HCEC 1CT (cell line): ENCODE results near the gene HGS.

ENCODE experiments used
- DNase-seq: peaks from one replicate; pipeline ENCODE4 v3.0.0-alpha.2; 2017

HGS gene

GRCh38 chr17:81706232-81706611 is 22.4 kb downstream of the HGS start:
- no peak for DNase-seq

GRCh38 chr17:81706757-81707624 is 23.2 kb downstream of the HGS start:
- no peak for DNase-seq

GRCh38 chr17:81707725-81708646 is 24.2 kb downstream of the HGS start:
- DNase-seq, result no peak

- DNase-seq, result no peak
These were observed 25.0 kb downstream of the HGS start for GRCh38 chr17:81708739-81709185.

GRCh38 chr17:81710514-81711308 is 26.9 kb downstream of the HGS start:
- DNase-seq, result no peak

- DNase-seq, result peak; percentile 69
These were observed 28.1 kb downstream of the HGS start, which contains the start of gene SLC25A10 for GRCh38 chr17:81711814-81712467. Gene SLC25A10 (plus strand): TSS chr17:81712284. CDS start chr17:81712427, 143 bp downstream.

GRCh38 chr17:81712468-81713003 is 28.7 kb downstream of the HGS start:
- DNase-seq, result peak; percentile 30

- DNase-seq, result no peak
These were observed 29.3 kb downstream of the HGS start for GRCh38 chr17:81713004-81713555.

GRCh38 chr17:81713556-81714411 is 30.0 kb downstream of the HGS start:
- DNase-seq, result no peak

GRCh38 chr17:81714412-81715106 is 30.7 kb downstream of the HGS start:
- no peak for DNase-seq

- no peak for DNase-seq
These were observed 31.5 kb downstream of the HGS start for GRCh38 chr17:81715107-81715871.

- DNase-seq, result no peak
These were observed 32.3 kb downstream of the HGS start for GRCh38 chr17:81715872-81716673.

- DNase-seq, result no peak
These were observed 32.8 kb downstream of the HGS start for GRCh38 chr17:81716674-81716996.

- DNase-seq, result no peak
These were observed 33.4 kb downstream of the HGS start for GRCh38 chr17:81717049-81717765.

- DNase-seq, result no peak
These were observed 33.9 kb downstream of the HGS start for GRCh38 chr17:81717766-81718089.

GRCh38 chr17:81719410-81720266 is 35.8 kb downstream of the HGS start:
- DNase-seq, result no peak
